ENCODE measurements around the gene NRXN2.

The NRXN2 gene

DNA sequence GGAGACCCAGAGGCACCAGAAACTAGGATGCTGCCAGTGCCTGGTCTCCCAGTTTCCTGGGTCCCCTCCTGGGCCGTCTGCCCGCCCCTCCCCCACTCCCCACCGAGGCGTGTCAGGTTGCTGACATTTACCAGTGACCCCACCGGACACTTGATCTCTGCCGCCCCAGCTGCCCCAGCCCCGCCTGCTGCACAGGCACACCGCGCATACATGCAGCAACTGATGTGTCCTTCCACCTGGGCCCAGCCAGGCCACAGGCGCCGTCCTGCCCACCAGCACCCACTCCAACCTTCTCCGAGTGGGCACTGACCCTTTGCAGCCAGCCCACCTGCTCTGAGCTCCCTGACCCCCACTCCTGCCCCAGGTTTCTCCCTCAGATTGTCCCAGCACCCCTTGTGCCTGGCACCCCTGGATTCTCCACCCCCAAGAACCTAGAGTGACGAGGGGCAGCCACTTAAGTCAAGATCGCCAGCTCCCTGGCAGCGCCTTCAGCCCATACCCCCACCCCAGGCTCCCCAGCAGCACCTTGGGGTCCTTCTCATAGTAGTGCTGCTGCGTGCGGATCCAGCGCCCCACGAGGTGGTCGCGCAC is 36.2 kb upstream of the NRXN2 start:
- DNase-seq (ENCODE audit: low spot score) = no peak

GRCh38 chr11:64758330-64759079 is 35.5 kb upstream of the NRXN2 start:
- DNase-seq (ENCODE audit: low spot score) = no peak

- DNase-seq (ENCODE audit: low spot score) = no peak
These were observed 34.7 kb upstream of the NRXN2 start for GRCh38 chr11:64757549-64758329.

DNA sequence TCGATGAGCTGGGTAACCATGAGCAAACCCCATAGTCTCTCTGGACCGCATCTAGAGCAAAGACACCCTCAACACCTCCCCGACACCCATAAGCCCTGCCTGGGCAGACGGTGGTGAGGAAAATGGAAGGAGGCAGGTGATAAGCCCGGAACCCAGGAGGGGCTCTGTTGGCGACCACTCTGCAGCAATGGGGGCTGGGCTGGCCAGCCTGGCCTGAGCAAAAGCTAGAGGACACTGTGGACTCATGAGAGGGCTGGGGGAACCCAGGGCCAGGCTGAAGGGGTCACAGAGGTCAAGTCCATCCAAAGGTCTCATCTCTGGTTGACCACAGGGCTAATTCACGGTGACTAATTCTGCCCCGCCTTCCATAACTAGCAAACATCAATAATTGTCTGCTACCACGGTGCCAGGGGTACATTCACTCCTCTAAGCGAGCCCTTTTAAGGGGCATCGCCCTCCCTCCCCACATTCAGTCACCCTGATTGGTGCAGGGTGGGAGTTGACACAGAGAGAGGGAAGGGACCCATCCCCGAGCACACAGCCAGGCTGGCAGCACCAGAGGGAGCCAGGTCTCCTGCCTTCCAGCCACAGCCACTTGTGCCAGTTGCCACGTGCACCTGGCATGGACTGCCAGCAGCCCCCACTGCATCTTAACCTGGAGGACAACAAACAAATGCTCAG is 32.8 kb upstream of the NRXN2 start:
- DNase-seq (ENCODE audit: low spot score) = no peak

- DNase-seq (ENCODE audit: low spot score) = no peak
These were observed 32.1 kb upstream of the NRXN2 start for GRCh38 chr11:64754919-64755662.

DNA sequence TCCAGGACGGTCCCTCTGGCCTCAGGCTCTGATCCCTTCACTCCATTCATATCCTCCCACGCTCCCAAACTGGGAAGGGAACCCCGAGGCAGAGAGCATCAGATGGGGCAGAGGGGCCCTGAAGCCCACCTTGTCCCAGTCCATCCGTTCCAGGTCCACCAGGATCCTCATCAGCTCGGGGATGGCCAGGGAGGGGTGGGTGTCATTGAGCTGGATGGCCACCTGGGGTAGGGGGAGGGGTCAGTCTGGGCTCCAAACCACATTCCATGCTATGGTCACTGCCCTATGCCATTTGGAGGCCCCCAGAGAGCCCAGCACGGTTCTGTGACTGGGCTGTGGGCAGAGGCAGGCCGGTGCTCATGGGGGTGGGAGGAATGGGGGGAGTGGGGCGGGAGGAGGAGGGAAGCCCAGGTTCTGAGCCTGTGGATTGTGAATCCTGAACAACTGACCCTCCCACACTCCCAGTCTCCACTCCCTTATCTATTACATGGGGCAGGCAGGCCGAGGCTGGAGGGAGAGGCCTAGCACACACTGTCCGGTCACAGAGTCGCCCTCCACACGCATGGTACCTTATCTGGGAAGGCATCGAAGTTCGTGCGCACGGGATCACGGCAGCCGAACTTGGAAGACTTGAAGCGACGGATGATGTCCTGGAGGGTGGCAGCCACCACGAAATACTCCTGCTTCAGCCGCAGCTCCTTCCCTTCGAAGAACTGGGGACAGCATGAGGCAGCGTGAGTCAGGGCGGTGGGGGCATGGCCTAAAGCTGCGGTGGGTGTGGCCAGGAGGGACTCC is 31.3 kb upstream of the NRXN2 start:
- DNase-seq (ENCODE audit: low spot score) = no peak

- DNase-seq (ENCODE audit: low spot score) = peak; percentile 58
These were observed 30.6 kb upstream of the NRXN2 start for GRCh38 chr11:64753380-64754123.

- no peak for DNase-seq (ENCODE audit: low spot score)
These were observed 30.0 kb upstream of the NRXN2 start for GRCh38 chr11:64753019-64753379.

- no peak for DNase-seq (ENCODE audit: low spot score)
These were observed 29.4 kb upstream of the NRXN2 start for GRCh38 chr11:64752175-64752970.

DNA sequence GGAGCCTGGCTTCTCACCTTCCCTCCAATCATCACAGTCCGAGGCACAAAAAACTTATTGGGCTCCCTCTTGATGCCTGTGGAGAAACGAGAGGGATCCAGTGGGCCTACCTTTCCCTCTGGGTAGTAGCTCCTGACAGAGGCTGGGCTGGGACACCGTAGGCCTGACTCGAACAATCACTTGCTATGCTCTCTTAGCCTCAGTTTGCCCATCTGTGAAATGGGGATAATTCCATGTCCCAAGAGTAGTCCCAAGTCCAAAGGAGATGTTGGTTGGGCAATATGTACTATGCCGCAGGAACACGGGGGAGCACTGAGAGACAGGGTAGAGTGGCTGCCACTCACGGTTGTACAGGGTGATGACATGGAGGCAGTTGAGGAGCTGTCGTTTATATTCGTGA is 28.6 kb upstream of the NRXN2 start:
- no peak for DNase-seq (ENCODE audit: low spot score)

GRCh38 chr11:64751136-64751535 is 28.1 kb upstream of the NRXN2 start:
- no peak for DNase-seq (ENCODE audit: low spot score)

DNA sequence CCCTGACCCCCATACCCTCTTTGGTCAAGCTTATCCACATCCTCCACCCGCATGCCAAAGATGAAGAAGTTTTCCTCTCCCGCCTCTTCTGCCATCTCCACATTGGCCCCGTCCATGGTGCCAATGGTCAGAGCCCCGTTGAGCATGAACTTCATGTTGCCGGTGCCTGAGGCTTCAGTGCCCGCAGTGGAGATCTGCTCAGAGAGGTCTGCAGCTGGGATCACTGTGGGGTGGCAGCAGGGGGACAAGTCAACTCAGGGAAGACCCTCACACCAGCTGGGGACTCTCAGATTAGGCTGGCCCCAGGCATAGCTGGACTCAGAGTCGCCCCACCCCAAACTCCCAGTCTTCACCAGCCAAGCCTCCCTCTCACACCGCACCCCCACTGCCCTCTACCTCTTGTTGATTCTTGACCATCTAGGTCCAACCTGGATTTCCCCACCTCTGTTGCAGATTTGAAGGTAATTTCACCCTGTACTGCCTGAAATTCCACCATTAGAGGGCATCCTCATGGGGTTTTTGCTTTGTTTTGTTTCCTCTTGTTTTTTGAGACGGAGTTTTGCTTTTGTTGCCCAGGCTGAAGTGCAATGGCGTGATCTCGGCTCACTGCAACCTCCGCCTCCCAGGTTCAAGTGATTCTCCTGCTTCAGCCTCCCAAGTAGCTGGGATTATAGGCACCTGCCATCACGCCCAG is 27.5 kb upstream of the NRXN2 start:
- DNase-seq (ENCODE audit: low spot score) = no peak

DNA sequence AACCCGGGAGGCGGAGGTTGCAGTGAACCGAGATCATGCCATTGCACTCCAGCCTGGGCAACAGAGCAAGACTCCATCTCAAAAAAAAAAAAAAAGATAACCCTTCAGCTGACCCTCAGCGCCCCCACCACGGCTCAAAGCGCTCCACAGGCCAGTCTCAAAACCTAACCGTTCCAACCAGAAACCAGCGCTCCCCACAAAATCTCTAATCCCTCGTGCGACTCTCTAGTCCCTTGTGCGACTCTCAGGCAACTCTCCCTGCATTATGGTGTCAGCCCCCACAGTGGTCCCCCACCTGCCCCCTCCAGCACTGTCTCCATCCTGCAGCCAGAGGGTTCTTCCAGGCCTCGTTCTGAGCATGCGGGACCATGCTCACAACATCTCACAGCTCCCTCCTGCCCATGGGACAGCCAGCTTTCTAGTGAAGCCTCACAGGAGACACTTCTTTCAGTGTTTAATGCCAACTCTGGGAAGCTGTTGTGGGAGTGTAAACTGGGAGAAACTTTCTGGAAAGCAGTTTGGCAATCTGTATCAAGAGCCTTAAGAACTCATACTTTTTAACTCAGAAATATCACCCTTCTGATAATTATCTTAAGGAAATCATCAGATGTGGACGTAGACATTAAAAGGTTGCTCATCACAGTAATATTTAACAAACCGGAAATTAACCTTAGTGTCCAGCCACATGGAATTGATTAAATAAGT is 25.1 kb upstream of the NRXN2 start:
- DNase-seq (ENCODE audit: low spot score) = no peak

GRCh38 chr11:64746486-64746885 is 23.5 kb upstream of the NRXN2 start:
- no peak for DNase-seq (ENCODE audit: low spot score)

DNA sequence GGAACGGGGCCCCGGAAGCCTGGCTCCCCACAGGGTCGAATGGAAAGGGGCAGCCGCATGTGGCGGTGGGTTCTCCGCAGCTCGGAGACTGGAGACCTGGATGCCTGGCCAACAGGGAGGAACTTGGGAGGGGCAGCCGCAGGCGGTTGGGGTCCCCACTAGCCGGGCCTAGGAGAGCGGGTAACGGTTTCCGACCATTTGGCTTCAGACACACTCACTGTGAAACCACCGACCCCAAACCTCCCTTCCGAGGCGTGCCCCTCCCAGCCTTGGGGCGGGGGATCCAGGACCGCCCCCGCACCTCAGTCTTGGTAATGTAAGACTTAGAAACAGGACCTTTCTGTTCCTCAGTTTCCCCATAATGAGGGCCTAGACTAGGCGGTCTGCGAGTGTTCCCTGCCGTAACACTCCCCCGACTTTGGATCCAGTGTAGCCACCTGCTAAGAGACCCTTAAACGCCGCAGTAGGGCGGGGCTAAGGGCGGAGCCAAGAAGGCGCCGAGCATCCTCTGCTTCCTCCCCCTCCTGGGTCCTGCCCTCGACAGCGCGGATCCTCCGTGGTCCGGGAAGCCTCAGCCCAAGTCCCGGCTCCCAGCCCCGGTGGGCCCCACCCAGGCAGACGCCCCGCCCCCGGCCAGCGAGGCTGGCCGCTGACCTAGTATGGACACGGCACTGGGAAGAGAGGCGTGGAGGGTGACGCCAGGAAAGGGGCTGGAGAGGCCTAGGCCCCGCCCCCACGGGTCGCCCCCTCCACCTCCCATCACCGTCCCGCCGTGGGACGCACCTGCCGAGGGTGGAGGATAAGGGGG is 22.7 kb upstream of the NRXN2 start:
- peak; percentile 94 for DNase-seq (ENCODE audit: low spot score)

DNA sequence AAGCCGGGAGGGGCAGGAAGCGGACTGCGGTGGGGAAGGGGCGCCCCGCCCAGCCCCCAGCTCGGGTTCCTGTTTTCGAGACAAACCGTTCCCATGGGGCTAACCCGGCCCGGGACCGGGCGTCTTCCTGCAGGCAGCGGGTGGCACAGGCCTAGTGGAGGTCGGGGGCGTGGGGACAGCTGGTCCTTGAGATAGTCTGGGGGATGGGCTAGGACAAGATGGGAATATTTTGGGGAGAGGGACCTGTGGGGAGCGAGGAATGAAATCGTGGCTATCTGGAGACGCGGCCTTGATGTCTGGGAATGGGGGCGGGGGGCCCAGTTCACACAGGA is 22.2 kb upstream of the NRXN2 start:
- no peak for DNase-seq (ENCODE audit: low spot score)

DNA sequence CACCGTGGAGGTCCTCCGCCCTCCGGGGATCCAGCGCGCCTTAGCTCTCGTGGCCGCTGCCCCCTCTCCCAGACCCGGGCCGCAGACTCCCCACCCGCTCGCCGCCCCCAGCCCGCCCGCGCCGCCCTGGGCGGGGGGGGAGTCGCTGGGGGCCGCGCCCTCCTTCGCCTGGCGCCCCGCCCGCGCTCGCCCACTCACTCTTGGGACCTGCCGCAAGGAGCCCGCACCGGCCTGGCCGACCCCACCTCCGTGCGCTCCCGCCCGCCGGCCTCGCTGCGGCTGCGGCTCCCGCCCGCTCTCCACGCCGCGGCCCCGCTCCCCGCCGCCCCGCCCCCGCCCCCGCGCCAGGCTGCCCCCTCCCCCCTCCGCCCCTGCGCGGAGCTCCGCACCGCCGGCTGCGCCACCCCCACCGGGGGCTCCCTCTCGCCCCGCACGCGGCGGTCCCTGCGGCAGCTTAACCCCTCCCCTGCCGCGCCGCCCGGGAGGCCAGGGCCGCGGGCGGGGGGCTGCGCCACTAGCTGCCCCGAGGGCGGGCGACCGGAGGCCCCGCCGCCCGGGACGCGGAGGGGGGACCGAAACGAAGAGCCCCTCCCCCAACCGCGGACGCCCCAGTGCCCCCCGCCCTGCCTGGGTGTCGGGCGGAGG is 21.7 kb upstream of the NRXN2 start:
- peak; percentile 62 for DNase-seq (ENCODE audit: low spot score)
